Measurements from ENCODE around the gene KIT. TPM values are rescaled to one million over a fixed set of nuclear protein-coding genes. Genes with fewer than 3 reads are reported as not detected.
A peak's percentile ranks its signal among the peaks of the same experiment; 100 is the strongest.

KIT gene
- 10 to 100 TPM; 43.0 to 81.3 (median 59.3) TPM for total RNA-seq

DNA sequence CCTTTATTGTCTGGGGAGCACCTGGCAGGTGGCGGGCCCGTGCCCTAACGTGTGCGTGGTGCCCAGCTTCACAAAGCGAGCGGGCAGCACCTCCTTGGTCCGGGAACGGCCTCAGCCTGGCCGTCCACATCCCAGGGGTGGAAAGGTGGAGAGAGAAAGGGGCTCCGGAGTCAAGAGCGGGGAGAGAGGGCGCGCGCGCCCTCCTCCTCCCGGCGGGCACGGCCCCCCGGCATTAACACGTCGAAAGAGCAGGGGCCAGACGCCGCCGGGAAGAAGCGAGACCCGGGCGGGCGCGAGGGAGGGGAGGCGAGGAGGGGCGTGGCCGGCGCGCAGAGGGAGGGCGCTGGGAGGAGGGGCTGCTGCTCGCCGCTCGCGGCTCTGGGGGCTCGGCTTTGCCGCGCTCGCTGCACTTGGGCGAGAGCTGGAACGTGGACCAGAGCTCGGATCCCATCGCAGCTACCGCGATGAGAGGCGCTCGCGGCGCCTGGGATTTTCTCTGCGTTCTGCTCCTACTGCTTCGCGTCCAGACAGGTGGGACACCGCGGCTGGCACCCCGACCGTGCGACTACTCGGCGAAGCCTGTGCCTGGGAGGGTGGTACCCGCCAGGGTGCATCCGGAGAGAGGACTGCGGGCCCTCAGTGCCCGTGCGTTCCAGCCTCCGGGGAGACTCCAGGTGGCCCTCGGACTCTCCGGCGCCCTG lies at the start of gene KIT:
KIT (plus strand) TSS at position 407 of the 701 bp plus-strand sequence; CDS start at position 465, 58 bp downstream.
- Histone ChIP-seq H3K4me3 (peak within 1 kb of the TSS; percentile 60 to 69 (median 62)), H3K9me3 (no peaks in the 10 kb centered on the region), H3K27ac (replicated peaks in 1 of 4) (peak within 1 kb of the TSS; percentile 14 to 62 (median 54)), H3K4me1 (peaks cover 29 to 36% (median 34%) of the 10 kb centered on the region in 4 donors), H3K36me3 (no peaks in the 10 kb centered on the region), H3K27me3 (peaks cover 0 to 29% (median 9%) of the 10 kb centered on the region in 4 donors)
- no peak for DNase-seq (ENCODE audit: extremely low spot score)
- TF ChIP-seq POLR2AphosphoS5 (IDR thresholded peaks at IDR 0.05) (peak; percentile 50 to 52), POLR2A (IDR thresholded peaks at IDR 0.05; ENCODE audit: low read depth) (no peak), EP300 (IDR thresholded peaks at IDR 0.05) (no peak)
- TF ChIP-seq, protein P1, sequence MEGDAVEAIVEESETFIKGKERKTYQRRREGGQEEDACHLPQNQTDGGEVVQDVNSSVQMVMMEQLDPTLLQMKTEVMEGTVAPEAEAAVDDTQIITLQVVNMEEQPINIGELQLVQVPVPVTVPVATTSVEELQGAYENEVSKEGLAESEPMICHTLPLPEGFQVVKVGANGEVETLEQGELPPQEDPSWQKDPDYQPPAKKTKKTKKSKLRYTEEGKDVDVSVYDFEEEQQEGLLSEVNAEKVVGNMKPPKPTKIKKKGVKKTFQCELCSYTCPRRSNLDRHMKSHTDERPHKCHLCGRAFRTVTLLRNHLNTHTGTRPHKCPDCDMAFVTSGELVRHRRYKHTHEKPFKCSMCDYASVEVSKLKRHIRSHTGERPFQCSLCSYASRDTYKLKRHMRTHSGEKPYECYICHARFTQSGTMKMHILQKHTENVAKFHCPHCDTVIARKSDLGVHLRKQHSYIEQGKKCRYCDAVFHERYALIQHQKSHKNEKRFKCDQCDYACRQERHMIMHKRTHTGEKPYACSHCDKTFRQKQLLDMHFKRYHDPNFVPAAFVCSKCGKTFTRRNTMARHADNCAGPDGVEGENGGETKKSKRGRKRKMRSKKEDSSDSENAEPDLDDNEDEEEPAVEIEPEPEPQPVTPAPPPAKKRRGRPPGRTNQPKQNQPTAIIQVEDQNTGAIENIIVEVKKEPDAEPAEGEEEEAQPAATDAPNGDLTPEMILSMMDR (IDR thresholded peaks at IDR 0.05), result no peak
- 0% methylated on average over 13 of the region's 72 CpGs for WGBS
- intact Hi-C loops (cut with DNase I), result no loop called here

DNA sequence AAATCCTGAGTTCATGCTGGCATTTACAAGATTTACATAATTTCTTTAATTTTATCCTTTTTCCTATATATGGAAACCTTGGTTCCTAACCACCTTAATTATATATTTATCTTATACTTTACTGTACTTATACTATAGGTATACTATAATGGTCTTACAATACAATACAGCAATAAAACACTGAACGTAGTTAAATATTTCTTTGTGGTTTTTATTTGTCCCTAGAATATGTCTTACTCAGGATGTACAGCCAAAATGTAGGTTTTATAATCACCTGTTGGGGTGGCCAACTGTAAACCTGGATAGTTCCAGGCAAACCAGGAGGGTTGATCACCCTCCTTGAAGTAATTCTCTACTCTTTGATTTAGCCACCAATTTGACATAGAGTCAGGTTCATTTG lies 48.4 kb upstream of the KIT start:
- 88% methylated on average over 1 of the region's 1 CpG for WGBS
- no peak overlapping the region for H3K4me3 ChIP-seq

DNA sequence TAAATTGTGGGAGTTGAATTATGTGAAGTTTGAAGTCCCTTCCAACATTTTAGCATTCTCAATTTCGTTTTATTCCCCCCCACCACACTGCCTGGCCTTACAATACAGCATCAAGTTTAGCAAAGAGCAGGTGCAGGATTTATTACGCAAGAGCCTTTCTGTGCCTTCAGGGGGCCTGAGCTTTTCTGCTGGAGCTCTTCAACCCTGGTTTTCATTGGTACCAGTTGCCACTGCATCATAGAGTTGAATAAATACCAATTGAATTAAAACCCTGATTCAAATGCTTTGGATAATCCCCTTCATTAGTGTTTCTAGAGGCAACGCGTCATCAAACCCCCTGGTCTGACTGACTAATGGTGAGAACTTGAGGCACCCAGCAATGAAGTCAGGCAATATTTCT lies 43.6 kb upstream of the KIT start:
- DNase-seq (ENCODE audit: extremely low spot score), result no peak
- TF ChIP-seq EP300 (IDR thresholded peaks at IDR 0.05) (no peak), POLR2AphosphoS5 (IDR thresholded peaks at IDR 0.05) (no peak), POLR2A (IDR thresholded peaks at IDR 0.05; ENCODE audit: low read depth) (no peak)
- TF ChIP-seq, protein P1 (IDR thresholded peaks at IDR 0.05), result no peak
- H3K27me3 ChIP-seq, result no peaks in the 10 kb centered on the region
- H3K27ac ChIP-seq (replicated peaks in 1 of 4), result no peak overlapping the region
- WGBS, result 88% methylated on average over 4 of the region's 4 CpGs
- H3K4me3 ChIP-seq, result no peak overlapping the region
- intact Hi-C loops (cut with DNase I), result no loop called here
- no peaks in the 10 kb centered on the region for H3K4me1 ChIP-seq
- H3K36me3 ChIP-seq, result no peaks in the 10 kb centered on the region
- H3K9me3 ChIP-seq, result no peaks in the 10 kb centered on the region

More for the DNA sequence above, 48.4 kb upstream of the KIT start:
- H3K9me3 ChIP-seq, result peaks cover 0 to 7% (median 3%) of the 10 kb centered on the region in 4 donors
- intact Hi-C loops (cut with DNase I), result no loop called here
- no peaks in the 10 kb centered on the region for H3K4me1 ChIP-seq
- no peak for DNase-seq (ENCODE audit: extremely low spot score)
- no peaks in the 10 kb centered on the region for H3K36me3 ChIP-seq
- no peak overlapping the region for H3K27ac ChIP-seq (replicated peaks in 1 of 4)
- TF ChIP-seq, protein P1 (IDR thresholded peaks at IDR 0.05), result no peak
- TF ChIP-seq POLR2A (IDR thresholded peaks at IDR 0.05; ENCODE audit: low read depth) (no peak), POLR2AphosphoS5 (IDR thresholded peaks at IDR 0.05) (no peak), EP300 (IDR thresholded peaks at IDR 0.05) (no peak)
- H3K27me3 ChIP-seq, result no peaks in the 10 kb centered on the region

DNA sequence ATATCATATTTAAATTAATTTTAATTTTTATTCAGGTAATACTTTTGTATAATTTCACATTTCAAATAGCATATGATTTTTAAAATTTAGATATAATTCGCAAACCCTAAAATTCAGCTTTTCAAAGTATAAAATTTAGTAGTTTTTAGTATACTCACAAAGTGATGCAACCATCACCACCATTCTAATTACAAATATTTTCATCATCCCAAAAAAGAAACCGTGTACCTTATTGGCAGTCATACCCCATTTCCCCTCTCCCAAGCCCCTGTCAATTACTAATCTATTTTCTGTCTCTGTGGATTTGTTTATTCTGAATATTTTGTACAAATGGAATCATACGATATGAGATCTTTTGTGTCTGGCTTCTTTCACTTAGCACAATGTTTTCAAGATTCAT lies 37.0 kb upstream of the KIT start:
- WGBS, result 85% methylated on average over 3 of the region's 3 CpGs
- intact Hi-C loops (cut with DNase I), result no loop called here
- H3K27me3 ChIP-seq, result no peaks in the 10 kb centered on the region
- H3K27ac ChIP-seq (replicated peaks in 1 of 4), result no peak overlapping the region
- H3K4me3 ChIP-seq, result no peak overlapping the region
- TF ChIP-seq, protein P1 (IDR thresholded peaks at IDR 0.05), result no peak
- TF ChIP-seq POLR2A (IDR thresholded peaks at IDR 0.05; ENCODE audit: low read depth) (no peak), POLR2AphosphoS5 (IDR thresholded peaks at IDR 0.05) (no peak)
- no peak for DNase-seq (ENCODE audit: extremely low spot score)
- H3K9me3 ChIP-seq, result no peaks in the 10 kb centered on the region
- no peaks in the 10 kb centered on the region for H3K36me3 ChIP-seq
- peaks cover 1 to 10% (median 9%) of the 10 kb centered on the region in 4 donors for H3K4me1 ChIP-seq
